Gastroesophageal sphincter (tissue), 4 donors: ENCODE results near the gene PSMC3. TPM values are rescaled to one million over a fixed set of nuclear protein-coding genes. Genes with fewer than 3 reads are reported as not detected.

Experiments used
- ATAC-seq: fragments of 150-250 bp; one replicate; pipeline ENCODE4 v1.9.1; 2016; ENCODE audit warnings: mild to moderate bottlenecking, moderate library complexity
- H3K27ac ChIP-seq, 4 donors: fragments of 200-600 bp; sonication (generic) in 3 of 4; 1 replicate in 3 of 4; 2 replicates in 1 of 4; pipeline ENCODE4 v1.5.1; 2016 to 2019
- H3K27me3 ChIP-seq: fragments of 200-600 bp; sonication (generic); one replicate; pipeline ENCODE4 v1.5.1; 2019
- H3K36me3 ChIP-seq, 2 donors: fragments of 200-600 bp; sonication (generic); one replicate each; pipeline ENCODE4 v1.5.1; 2019; ENCODE audit warnings: control low read depth in 1 of 2
- H3K4me1 ChIP-seq, 3 donors: fragments of 200-600 bp; sonication (generic); 1 replicate in 2 of 3; 2 replicates in 1 of 3; pipeline ENCODE4 v1.5.1; 2016 to 2019; ENCODE audit warnings: control low read depth in 2 of 3
- H3K4me3 ChIP-seq, 2 donors: fragments of 200-600 bp; sonication (generic); one replicate each; pipeline ENCODE4 v1.5.1; 2019; ENCODE audit warnings: mild to moderate bottlenecking in 1 of 2, moderate library complexity in 1 of 2
- H3K9me3 ChIP-seq, 3 donors: fragments of 200-600 bp; sonication (generic); one replicate each; pipeline ENCODE4 v1.5.1; 2017 to 2019; ENCODE audit warnings: control low read depth in 2 of 3
- CTCF ChIP-seq, 4 experiments: fragments of 200-600 bp in 2 of 4; fragments of 450-650 bp in 2 of 4; sonication (generic) in 1 of 4; IDR thresholded peaks; one replicate each; pipeline ENCODE4 v1.5.1; 2017 to 2019; ENCODE audit warnings: antibody characterized with exemption in 4 of 4, mild to moderate bottlenecking in 2 of 4, moderate library complexity in 2 of 4
- EP300 ChIP-seq: sonication (generic); formaldehyde crosslinking; IDR thresholded peaks from one replicate; pipeline ENCODE4 v1.6.1; 2017; ENCODE audit warnings: antibody characterized with exemption, mild to moderate bottlenecking
- POLR2A ChIP-seq, 2 donors: fragments of 450-650 bp; IDR thresholded peaks; one replicate each; pipeline ENCODE4 v1.6.1; 2017; ENCODE audit warnings: antibody characterized with exemption in 2 of 2, mild to moderate bottlenecking in 2 of 2, moderate library complexity in 1 of 2
- POLR2AphosphoS5 ChIP-seq: sonication (generic); formaldehyde crosslinking; IDR thresholded peaks from one replicate; pipeline ENCODE4 v1.6.1; 2017; ENCODE audit warnings: antibody characterized with exemption
- WGBS, 2 donors: methylation state at CpG; one replicate each; pipeline ENCODE4 v1.1.5; 2018; ENCODE audit warnings: low coverage in 1 of 2; 5-methylcytosine and 5-hydroxymethylcytosine counted together
- total RNA-seq, 4 donors: library from RNA; depleted of rRNA; stranded (reverse); fragments of >200 nt; gene quantifications; one replicate each; pipeline ENCODE4 v1.1.0, GENCODE V29; 2016

The PSMC3 gene
- total RNA-seq, 4 donors from 2014 or later, result 169 to 194 (median 179) TPM

GRCh38 chr11:47383071-47383470 is 43.2 kb downstream of the PSMC3 start:
- no peaks in the 10 kb centered on the region for H3K36me3 ChIP-seq
- 52 to 82% methylated on average over 1 to 3 of the region's 4 CpGs for WGBS, 2 donors
- H3K27me3 ChIP-seq, result no peaks in the 10 kb centered on the region
- no peaks in the 10 kb centered on the region for H3K9me3 ChIP-seq
- no peak for ATAC-seq
- H3K4me1 ChIP-seq, result no peaks in the 10 kb centered on the region
- H3K27ac ChIP-seq, result no peak overlapping the region
- no peak overlapping the region for H3K4me3 ChIP-seq
- TF ChIP-seq POLR2AphosphoS5, result no peak
- no peak for TF ChIP-seq CTCF (IDR thresholded peaks at IDR 0.05)
- no peak for TF ChIP-seq EP300
- TF ChIP-seq POLR2A (IDR thresholded peaks at IDR 0.05), result no peak

GRCh38 chr11:47380078-47380477 is 46.2 kb downstream of the PSMC3 start:
- ATAC-seq, result no peak
- no peak overlapping the region for H3K4me3 ChIP-seq
- H3K4me1 ChIP-seq, result no peaks in the 10 kb centered on the region
- no peak overlapping the region for H3K27ac ChIP-seq
- TF ChIP-seq CTCF (IDR thresholded peaks at IDR 0.05) (no peak), POLR2AphosphoS5 (no peak), POLR2A (IDR thresholded peaks at IDR 0.05) (no peak), EP300 (no peak)
- WGBS, 2 donors, result 100% methylated on average over 1 to 2 of the region's 2 CpGs
- no peaks in the 10 kb centered on the region for H3K27me3 ChIP-seq
- no peaks in the 10 kb centered on the region for H3K36me3 ChIP-seq
- H3K9me3 ChIP-seq, result no peaks in the 10 kb centered on the region

GRCh38 chr11:47379317-47379716 is 46.9 kb downstream of the PSMC3 start:
- Histone ChIP-seq H3K27me3 (no peaks in the 10 kb centered on the region), H3K27ac (no peak overlapping the region), H3K4me1 (peaks cover 0 to under 1% (median 0%) of the 10 kb centered on the region in 3 donors), H3K9me3 (no peaks in the 10 kb centered on the region), H3K4me3 (no peak overlapping the region), H3K36me3 (no peaks in the 10 kb centered on the region)
- no peak for TF ChIP-seq POLR2AphosphoS5
- TF ChIP-seq EP300, result no peak
- no peak for TF ChIP-seq CTCF (IDR thresholded peaks at IDR 0.05)
- no peak for TF ChIP-seq POLR2A (IDR thresholded peaks at IDR 0.05)
- 69 to 81% methylated on average over 2 of the region's 2 CpGs for WGBS, 2 donors
- no peak for ATAC-seq

GRCh38 chr11:47378836-47379170 is 47.4 kb downstream of the PSMC3 start:
- Histone ChIP-seq H3K4me3 (no peak overlapping the region), H3K27me3 (no peaks in the 10 kb centered on the region), H3K9me3 (no peaks in the 10 kb centered on the region), H3K27ac (peak overlapping the region in 3 of 4 donors; percentile 26 to 74 (median 53)), H3K36me3 (no peaks in the 10 kb centered on the region), H3K4me1 (peaks cover 0 to 6% (median 0%) of the 10 kb centered on the region in 3 donors)
- TF ChIP-seq POLR2AphosphoS5 (no peak), CTCF (IDR thresholded peaks at IDR 0.05) (no peak), POLR2A (IDR thresholded peaks at IDR 0.05) (no peak), EP300 (no peak)
- ATAC-seq, result no peak

GRCh38 chr11:47378010-47378835 is 48.0 kb downstream of the PSMC3 start, which contains the start of gene SPI1:
Gene SPI1, minus strand, starts transcription at chr11:47378547. Its CDS starts 194 bp downstream, at chr11:47378353.
- H3K9me3 ChIP-seq, result no peaks in the 10 kb centered on the region
- no peaks in the 10 kb centered on the region for H3K27me3 ChIP-seq
- peak within 1 kb of the TSS in 1 of 2 donors; percentile 42 for H3K4me3 ChIP-seq
- peak within 1 kb of the TSS in 3 of 4 donors; percentile 53 to 74 (median 53) for H3K27ac ChIP-seq
- 78 to 100% methylated on average over 2 of the region's 31 CpGs for WGBS, 2 donors
- H3K4me1 ChIP-seq, result peaks cover 0 to 8% (median 0%) of the 10 kb centered on the region in 3 donors
- peak; percentile 37 for ATAC-seq
- no peaks in the 10 kb centered on the region for H3K36me3 ChIP-seq
- peak in 1 of 2 donors; percentile 16 for TF ChIP-seq POLR2A (IDR thresholded peaks at IDR 0.05)
- no peak for TF ChIP-seq EP300
